ENCODE measurements around the gene UFD1. TPM values are rescaled to one million over a fixed set of nuclear protein-coding genes. Genes with fewer than 3 reads are reported as not detected.

UFD1 gene
- polyA plus RNA-seq, 1 of the 3 experiments (the other 2 are of a cell fraction), result 111 TPM

DNA sequence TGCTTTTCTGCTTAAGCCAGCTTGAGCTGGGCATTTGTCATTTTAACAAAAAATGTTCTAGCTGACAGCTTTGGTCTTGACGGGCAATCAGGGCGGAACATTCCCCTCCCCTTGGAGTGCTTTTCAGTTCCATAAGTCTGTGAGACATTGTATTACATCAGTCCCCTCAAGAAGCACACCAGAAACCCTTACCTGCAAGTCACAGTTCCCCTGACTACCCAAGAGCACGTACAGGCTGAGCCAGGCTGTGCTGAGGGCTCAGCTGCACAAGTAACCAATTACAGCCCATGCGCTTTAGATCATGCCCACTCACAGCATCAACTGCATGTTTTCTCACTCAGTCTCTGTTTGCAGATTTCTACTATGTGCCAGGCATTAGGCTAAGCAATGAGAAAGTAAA is 66.5 kb downstream of the UFD1 start:
- 98% methylated on average over 4 of the region's 4 CpGs for WGBS (ENCODE audit: low lambda C conversion rate)

More for the DNA sequence above, 66.5 kb downstream of the UFD1 start:
- Histone ChIP-seq H3K36me3 (replicated peaks in 1 of 2; ENCODE audit: control insufficient read depth in 1 of 2, insufficient read depth in 2 of 2, low read length in 1 of 2) (peaks cover 18 to 20% of the 10 kb centered on the region in 2 experiments), H3K9me2 (no peaks in the 10 kb centered on the region), H3K4me1 (ENCODE audit: control insufficient read depth in 1 of 2, insufficient read depth in 2 of 2, low read depth in 1 of 2, low read length in 1 of 2) (peaks cover 0 to 25% of the 10 kb centered on the region in 2 experiments; a peak in 2 of 4 replicates), H3K4me3 (ENCODE audit: low read depth in 2 of 2, low read length in 1 of 2) (no peak overlapping the region), H3F3A (replicated peaks; ENCODE audit: insufficient read depth) (no peaks in the 10 kb centered on the region), H3K9me3 (no peaks in the 10 kb centered on the region), H2AFZ (ENCODE audit: low read depth) (no peak overlapping the region), H3K79me2 (ENCODE audit: insufficient read depth) (peaks cover 69% of the 10 kb centered on the region), H3K9ac (no peak overlapping the region), H4K20me1 (ENCODE audit: insufficient read depth) (peaks cover 14% of the 10 kb centered on the region; the same call in 1 of the 2 replicates), H3K27me3 (ENCODE audit: insufficient read depth) (no peaks in the 10 kb centered on the region), H3K27ac (ENCODE audit: low read depth in 2 of 2, low read length in 1 of 2) (no peak overlapping the region), H3K4me2 (no peak overlapping the region)
- DNase-seq, result no peak
- ChIA-PET POLR2A (no interaction called here), CTCF (no interaction called here)
- TF ChIP-seq, protein P1, sequence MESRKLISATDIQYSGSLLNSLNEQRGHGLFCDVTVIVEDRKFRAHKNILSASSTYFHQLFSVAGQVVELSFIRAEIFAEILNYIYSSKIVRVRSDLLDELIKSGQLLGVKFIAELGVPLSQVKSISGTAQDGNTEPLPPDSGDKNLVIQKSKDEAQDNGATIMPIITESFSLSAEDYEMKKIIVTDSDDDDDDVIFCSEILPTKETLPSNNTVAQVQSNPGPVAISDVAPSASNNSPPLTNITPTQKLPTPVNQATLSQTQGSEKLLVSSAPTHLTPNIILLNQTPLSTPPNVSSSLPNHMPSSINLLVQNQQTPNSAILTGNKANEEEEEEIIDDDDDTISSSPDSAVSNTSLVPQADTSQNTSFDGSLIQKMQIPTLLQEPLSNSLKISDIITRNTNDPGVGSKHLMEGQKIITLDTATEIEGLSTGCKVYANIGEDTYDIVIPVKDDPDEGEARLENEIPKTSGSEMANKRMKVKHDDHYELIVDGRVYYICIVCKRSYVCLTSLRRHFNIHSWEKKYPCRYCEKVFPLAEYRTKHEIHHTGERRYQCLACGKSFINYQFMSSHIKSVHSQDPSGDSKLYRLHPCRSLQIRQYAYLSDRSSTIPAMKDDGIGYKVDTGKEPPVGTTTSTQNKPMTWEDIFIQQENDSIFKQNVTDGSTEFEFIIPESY (IDR thresholded peaks at IDR 0.05; ENCODE audit: borderline replicate concordance, low read depth), result no peak
- TF ChIP-seq CHD2 (IDR thresholded peaks at IDR 0.05; ENCODE audit: low read length, partially characterized antibody), result no peak
- no peak for TF ChIP-seq MEF2A (IDR thresholded peaks at IDR 0.05; ENCODE audit: borderline replicate concordance, low read depth)
- TF ChIP-seq, protein P2, sequence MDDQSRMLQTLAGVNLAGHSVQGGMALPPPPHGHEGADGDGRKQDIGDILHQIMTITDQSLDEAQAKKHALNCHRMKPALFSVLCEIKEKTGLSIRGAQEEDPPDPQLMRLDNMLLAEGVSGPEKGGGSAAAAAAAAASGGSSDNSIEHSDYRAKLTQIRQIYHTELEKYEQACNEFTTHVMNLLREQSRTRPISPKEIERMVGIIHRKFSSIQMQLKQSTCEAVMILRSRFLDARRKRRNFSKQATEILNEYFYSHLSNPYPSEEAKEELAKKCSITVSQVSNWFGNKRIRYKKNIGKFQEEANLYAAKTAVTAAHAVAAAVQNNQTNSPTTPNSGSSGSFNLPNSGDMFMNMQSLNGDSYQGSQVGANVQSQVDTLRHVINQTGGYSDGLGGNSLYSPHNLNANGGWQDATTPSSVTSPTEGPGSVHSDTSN (IDR thresholded peaks at IDR 0.05), result no peak
- TF ChIP-seq FOXJ3 (CRISPR knock-in tag; IDR thresholded peaks at IDR 0.05), result no peak
- TF ChIP-seq, protein P3, sequence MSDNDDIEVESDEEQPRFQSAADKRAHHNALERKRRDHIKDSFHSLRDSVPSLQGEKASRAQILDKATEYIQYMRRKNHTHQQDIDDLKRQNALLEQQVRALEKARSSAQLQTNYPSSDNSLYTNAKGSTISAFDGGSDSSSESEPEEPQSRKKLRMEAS (IDR thresholded peaks at IDR 0.05; ENCODE audit: low read depth), result no peak
- no peak for TF ChIP-seq RFX5 (IDR thresholded peaks at IDR 0.05; ENCODE audit: low read length)
- TF ChIP-seq RXRA (IDR thresholded peaks at IDR 0.05; ENCODE audit: borderline replicate concordance, low read depth), result no peak
- TF ChIP-seq, protein P4, sequence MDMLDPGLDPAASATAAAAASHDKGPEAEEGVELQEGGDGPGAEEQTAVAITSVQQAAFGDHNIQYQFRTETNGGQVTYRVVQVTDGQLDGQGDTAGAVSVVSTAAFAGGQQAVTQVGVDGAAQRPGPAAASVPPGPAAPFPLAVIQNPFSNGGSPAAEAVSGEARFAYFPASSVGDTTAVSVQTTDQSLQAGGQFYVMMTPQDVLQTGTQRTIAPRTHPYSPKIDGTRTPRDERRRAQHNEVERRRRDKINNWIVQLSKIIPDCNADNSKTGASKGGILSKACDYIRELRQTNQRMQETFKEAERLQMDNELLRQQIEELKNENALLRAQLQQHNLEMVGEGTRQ (IDR thresholded peaks at IDR 0.05; ENCODE audit: borderline replicate concordance, low read depth, low read length), result no peak
- no peak for TF ChIP-seq NFIC (IDR thresholded peaks at IDR 0.05; ENCODE audit: borderline replicate concordance)
- TF ChIP-seq NRF1 (IDR thresholded peaks at IDR 0.05; ENCODE audit: low read depth, low read length), result no peak
- TF ChIP-seq, protein P5, sequence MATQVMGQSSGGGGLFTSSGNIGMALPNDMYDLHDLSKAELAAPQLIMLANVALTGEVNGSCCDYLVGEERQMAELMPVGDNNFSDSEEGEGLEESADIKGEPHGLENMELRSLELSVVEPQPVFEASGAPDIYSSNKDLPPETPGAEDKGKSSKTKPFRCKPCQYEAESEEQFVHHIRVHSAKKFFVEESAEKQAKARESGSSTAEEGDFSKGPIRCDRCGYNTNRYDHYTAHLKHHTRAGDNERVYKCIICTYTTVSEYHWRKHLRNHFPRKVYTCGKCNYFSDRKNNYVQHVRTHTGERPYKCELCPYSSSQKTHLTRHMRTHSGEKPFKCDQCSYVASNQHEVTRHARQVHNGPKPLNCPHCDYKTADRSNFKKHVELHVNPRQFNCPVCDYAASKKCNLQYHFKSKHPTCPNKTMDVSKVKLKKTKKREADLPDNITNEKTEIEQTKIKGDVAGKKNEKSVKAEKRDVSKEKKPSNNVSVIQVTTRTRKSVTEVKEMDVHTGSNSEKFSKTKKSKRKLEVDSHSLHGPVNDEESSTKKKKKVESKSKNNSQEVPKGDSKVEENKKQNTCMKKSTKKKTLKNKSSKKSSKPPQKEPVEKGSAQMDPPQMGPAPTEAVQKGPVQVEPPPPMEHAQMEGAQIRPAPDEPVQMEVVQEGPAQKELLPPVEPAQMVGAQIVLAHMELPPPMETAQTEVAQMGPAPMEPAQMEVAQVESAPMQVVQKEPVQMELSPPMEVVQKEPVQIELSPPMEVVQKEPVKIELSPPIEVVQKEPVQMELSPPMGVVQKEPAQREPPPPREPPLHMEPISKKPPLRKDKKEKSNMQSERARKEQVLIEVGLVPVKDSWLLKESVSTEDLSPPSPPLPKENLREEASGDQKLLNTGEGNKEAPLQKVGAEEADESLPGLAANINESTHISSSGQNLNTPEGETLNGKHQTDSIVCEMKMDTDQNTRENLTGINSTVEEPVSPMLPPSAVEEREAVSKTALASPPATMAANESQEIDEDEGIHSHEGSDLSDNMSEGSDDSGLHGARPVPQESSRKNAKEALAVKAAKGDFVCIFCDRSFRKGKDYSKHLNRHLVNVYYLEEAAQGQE (IDR thresholded peaks at IDR 0.05; ENCODE audit: low read depth, low read length), result no peak
- TF ChIP-seq RAD21 (IDR thresholded peaks at IDR 0.05; ENCODE audit: low read length), result no peak
- TF ChIP-seq, protein P6, sequence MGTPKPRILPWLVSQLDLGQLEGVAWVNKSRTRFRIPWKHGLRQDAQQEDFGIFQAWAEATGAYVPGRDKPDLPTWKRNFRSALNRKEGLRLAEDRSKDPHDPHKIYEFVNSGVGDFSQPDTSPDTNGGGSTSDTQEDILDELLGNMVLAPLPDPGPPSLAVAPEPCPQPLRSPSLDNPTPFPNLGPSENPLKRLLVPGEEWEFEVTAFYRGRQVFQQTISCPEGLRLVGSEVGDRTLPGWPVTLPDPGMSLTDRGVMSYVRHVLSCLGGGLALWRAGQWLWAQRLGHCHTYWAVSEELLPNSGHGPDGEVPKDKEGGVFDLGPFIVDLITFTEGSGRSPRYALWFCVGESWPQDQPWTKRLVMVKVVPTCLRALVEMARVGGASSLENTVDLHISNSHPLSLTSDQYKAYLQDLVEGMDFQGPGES (IDR thresholded peaks at IDR 0.05; ENCODE audit: low read depth, low read length), result no peak

All from SK-N-SH (cell line).